K562 (cell line): ENCODE results near the gene P2RX3. TPM values are rescaled to one million over a fixed set of nuclear protein-coding genes. Genes with fewer than 3 reads are reported as not detected.

ENCODE experiments used
- ELF4 ChIP-seq: fragments of 450-650 bp; formaldehyde crosslinking; IDR thresholded peaks from 2 replicates; pipeline ENCODE4 v1.4.0; 2022; ENCODE audit warnings: missing genetic modification characterization
- MYC ChIP-seq, 2 experiments: fragments of 250-450 bp in 1 of 2; sonication (Bioruptor Pico) in 1 of 2; IDR thresholded peaks; 2 replicates each; pipeline versions ENCODE4 v1.5.1 to v1.6.1; 2012 to 2021; ENCODE audit warnings: low read depth in 2 of 2, borderline replicate concordance in 1 of 2, improper control_type of control experiment in 1 of 2, low read length in 1 of 2, mild to moderate bottlenecking in 1 of 2, moderate library complexity in 1 of 2
- NCOR1 ChIP-seq: fragments of 450-650 bp; IDR thresholded peaks from 2 replicates; pipeline ENCODE4 v1.6.1; 2016; ENCODE audit warnings: mild to moderate bottlenecking, moderate library complexity
- POLR2B ChIP-seq: fragments of 450-650 bp; IDR thresholded peaks from 2 replicates; pipeline ENCODE4 v1.6.1; 2018; ENCODE audit warnings: low read depth; ENCODE audit not compliant: partially characterized antibody
- THRAP3 ChIP-seq: fragments of 450-650 bp; IDR thresholded peaks from 2 replicates; pipeline ENCODE4 v1.6.1; 2016; ENCODE audit warnings: mild to moderate bottlenecking, inconsistent platforms, borderline replicate concordance
- U2AF2 ChIP-seq: fragments of 200-400 bp; formaldehyde crosslinking; optimal IDR thresholded peaks from 2 replicates; pipeline ENCODE3; 2017; ENCODE audit warnings: low read depth, mild to moderate bottlenecking, low read length
- ZNF253 ChIP-seq: fragments of 250-450 bp; sonication (Bioruptor Pico); conservative IDR thresholded peaks from 2 replicates; pipeline ENCODE4 v1.6.1; 2021; ENCODE audit warnings: mild to moderate bottlenecking
- ZNF561 ChIP-seq: fragments of 450-650 bp; formaldehyde crosslinking; conservative IDR thresholded peaks from 2 replicates; pipeline ENCODE4 v1.4.0; 2020; ENCODE audit warnings: mild to moderate bottlenecking, moderate library complexity
- polyA plus RNA-seq, 8 experiments: library from polyadenylated mRNA; depleted of rRNA in 4 of 8; stranded (reverse) in 5 of 8; unstranded in 3 of 8; fragments of >200 nt; fragmentation: Nextera tagmentation in 2 of 8; fragmentation: Illumina TruSeq in 1 of 8; extraction: Ambion mirVana in 2 of 8; extraction: Trizol in 1 of 8; gene quantifications; 2 replicates each; pipeline versions ENCODE4 v1.2.1 to v1.2.3, GENCODE V29; 2011 to 2014; ENCODE audit warnings: inconsistent platforms in 1 of 8, missing spikeins in 1 of 8
- total RNA-seq, 7 experiments: library from RNA; depleted of rRNA in 6 of 7; stranded (reverse); fragments of >200 nt in 6 of 7; fragmentation: Illumina TruSeq in 2 of 7; extraction: Trizol in 2 of 7; gene quantifications; 2 replicates each; pipeline versions ENCODE4 v1.2.1 to v1.2.3, GENCODE V29; 2011 to 2021; ENCODE audit warnings: low replicate concordance in 1 of 7
- TF ChIP-seq, protein P1 (sequence below), 2 experiments: fragments of 450-650 bp; formaldehyde crosslinking in 1 of 2; IDR thresholded peaks; 2 replicates each; pipeline versions ENCODE4 v1.4.0 to v1.6.1; 2014 to 2020; ENCODE audit warnings: mild to moderate bottlenecking in 2 of 2, borderline replicate concordance in 1 of 2, low read depth in 1 of 2
- TF ChIP-seq, protein P2 (sequence below): fragments of 200-800 bp; sonication (Bioruptor generic); IDR thresholded peaks from 2 replicates; pipeline ENCODE4 v1.6.1; 2017; ENCODE audit warnings: missing genetic modification characterization, missing compliant biosample characterization
- TF ChIP-seq, protein P3 (sequence below): fragments of 450-650 bp; IDR thresholded peaks from 2 replicates; pipeline ENCODE4 v1.6.1; 2016; ENCODE audit warnings: antibody characterized with exemption

The P2RX3 gene
- total and polyA plus RNA-seq, 9 of the 15 experiments (the other 6 are each of a cell fraction or from before 2014, with no cell fraction given) = not detected

DNA sequence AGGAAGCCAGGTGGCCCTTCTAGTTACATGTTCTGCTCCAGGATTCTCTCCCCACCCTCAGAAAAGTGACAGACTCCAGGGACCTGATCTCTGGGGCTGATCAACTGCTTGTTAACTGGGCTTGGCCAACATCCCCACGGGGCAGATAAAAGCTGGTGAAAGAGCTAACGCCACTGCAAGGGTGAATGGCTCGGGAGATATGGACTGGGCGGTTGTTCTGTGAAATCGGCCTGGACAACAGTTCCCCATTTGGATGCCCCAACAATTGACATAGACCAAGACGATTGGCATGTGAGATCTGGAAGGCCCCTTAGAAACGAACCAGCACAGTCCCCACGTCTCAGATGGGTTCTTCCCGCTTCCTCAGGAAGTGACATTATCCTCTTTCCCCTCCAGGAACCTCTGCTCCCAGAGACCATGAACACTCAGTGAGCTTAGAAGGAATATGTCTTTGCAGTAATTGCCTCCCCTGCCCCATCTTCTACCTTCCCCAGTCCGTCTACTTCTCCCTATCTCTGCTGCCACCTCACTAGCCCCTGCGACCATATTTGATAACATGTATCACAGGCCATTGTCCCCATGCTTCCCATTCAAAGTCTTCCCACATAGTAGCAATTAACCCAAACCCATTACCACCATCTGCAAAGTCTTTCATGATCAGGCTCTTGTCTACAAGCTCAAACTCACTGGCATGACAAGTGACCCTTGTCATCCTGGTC is 57.9 kb downstream of the P2RX3 start (continued):
- TF ChIP-seq, protein P1, sequence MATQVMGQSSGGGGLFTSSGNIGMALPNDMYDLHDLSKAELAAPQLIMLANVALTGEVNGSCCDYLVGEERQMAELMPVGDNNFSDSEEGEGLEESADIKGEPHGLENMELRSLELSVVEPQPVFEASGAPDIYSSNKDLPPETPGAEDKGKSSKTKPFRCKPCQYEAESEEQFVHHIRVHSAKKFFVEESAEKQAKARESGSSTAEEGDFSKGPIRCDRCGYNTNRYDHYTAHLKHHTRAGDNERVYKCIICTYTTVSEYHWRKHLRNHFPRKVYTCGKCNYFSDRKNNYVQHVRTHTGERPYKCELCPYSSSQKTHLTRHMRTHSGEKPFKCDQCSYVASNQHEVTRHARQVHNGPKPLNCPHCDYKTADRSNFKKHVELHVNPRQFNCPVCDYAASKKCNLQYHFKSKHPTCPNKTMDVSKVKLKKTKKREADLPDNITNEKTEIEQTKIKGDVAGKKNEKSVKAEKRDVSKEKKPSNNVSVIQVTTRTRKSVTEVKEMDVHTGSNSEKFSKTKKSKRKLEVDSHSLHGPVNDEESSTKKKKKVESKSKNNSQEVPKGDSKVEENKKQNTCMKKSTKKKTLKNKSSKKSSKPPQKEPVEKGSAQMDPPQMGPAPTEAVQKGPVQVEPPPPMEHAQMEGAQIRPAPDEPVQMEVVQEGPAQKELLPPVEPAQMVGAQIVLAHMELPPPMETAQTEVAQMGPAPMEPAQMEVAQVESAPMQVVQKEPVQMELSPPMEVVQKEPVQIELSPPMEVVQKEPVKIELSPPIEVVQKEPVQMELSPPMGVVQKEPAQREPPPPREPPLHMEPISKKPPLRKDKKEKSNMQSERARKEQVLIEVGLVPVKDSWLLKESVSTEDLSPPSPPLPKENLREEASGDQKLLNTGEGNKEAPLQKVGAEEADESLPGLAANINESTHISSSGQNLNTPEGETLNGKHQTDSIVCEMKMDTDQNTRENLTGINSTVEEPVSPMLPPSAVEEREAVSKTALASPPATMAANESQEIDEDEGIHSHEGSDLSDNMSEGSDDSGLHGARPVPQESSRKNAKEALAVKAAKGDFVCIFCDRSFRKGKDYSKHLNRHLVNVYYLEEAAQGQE (IDR thresholded peaks at IDR 0.05; ENCODE audit: borderline replicate concordance) = no peak
- TF ChIP-seq, protein P1 (CRISPR knock-in tag; IDR thresholded peaks at IDR 0.05; ENCODE audit: low read depth) = no peak
- TF ChIP-seq, protein P2, sequence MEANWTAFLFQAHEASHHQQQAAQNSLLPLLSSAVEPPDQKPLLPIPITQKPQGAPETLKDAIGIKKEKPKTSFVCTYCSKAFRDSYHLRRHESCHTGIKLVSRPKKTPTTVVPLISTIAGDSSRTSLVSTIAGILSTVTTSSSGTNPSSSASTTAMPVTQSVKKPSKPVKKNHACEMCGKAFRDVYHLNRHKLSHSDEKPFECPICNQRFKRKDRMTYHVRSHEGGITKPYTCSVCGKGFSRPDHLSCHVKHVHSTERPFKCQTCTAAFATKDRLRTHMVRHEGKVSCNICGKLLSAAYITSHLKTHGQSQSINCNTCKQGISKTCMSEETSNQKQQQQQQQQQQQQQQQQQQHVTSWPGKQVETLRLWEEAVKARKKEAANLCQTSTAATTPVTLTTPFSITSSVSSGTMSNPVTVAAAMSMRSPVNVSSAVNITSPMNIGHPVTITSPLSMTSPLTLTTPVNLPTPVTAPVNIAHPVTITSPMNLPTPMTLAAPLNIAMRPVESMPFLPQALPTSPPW (CRISPR knock-in tag) = no peak
- TF ChIP-seq ELF4 = peak; percentile 62; the same call in 1 of the 2 replicates
- TF ChIP-seq THRAP3 = 0 out of 2 replicates have a peak, but pooled peaks have one; percentile 64
- TF ChIP-seq, protein P3, sequence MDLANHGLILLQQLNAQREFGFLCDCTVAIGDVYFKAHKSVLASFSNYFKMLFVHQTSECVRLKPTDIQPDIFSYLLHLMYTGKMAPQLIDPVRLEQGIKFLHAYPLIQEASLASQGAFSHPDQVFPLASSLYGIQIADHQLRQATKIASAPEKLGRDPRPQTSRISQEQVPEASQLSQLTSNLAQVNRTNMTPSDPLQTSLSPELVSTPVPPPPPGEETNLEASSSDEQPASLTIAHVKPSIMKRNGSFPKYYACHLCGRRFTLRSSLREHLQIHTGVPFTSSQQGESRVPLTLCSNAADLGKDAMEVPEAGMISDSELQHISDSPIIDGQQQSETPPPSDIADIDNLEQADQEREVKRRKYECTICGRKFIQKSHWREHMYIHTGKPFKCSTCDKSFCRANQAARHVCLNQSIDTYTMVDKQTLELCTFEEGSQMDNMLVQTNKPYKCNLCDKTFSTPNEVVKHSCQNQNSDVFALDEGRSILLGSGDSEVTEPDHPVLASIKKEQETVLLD = 0 out of 2 replicates have a peak, but pooled peaks have one; percentile 33
- no peak for TF ChIP-seq ZNF253
- no peak for TF ChIP-seq POLR2B
- TF ChIP-seq ZNF561 (CRISPR knock-in tag) = no peak
- TF ChIP-seq MYC (IDR thresholded peaks at IDR 0.05; ENCODE audit: low read depth, low read length) = peak; percentile 30; the same call in 1 of the 2 replicates
- no peak for TF ChIP-seq MYC (CRISPR knock-in tag; IDR thresholded peaks at IDR 0.05; ENCODE audit: borderline replicate concordance, low read depth)
- TF ChIP-seq U2AF2 = no peak
- peak; percentile 80 for TF ChIP-seq NCOR1
